AG09319 (cell line): ENCODE data around the gene PNKP.

ENCODE experiments used
- DNase-seq: peaks from one replicate; pipeline ENCODE4 v3.0.0-alpha.2; 2010; ENCODE audit warnings: low read depth; ENCODE audit errors: extremely low read depth
- TF ChIP-seq, protein P1 (sequence below): IDR thresholded peaks from 2 replicates; pipeline ENCODE4 v1.5.1; 2011; ENCODE audit warnings: low read depth, mild to moderate bottlenecking, inconsistent platforms, low read length, moderate library complexity

PNKP gene

DNA sequence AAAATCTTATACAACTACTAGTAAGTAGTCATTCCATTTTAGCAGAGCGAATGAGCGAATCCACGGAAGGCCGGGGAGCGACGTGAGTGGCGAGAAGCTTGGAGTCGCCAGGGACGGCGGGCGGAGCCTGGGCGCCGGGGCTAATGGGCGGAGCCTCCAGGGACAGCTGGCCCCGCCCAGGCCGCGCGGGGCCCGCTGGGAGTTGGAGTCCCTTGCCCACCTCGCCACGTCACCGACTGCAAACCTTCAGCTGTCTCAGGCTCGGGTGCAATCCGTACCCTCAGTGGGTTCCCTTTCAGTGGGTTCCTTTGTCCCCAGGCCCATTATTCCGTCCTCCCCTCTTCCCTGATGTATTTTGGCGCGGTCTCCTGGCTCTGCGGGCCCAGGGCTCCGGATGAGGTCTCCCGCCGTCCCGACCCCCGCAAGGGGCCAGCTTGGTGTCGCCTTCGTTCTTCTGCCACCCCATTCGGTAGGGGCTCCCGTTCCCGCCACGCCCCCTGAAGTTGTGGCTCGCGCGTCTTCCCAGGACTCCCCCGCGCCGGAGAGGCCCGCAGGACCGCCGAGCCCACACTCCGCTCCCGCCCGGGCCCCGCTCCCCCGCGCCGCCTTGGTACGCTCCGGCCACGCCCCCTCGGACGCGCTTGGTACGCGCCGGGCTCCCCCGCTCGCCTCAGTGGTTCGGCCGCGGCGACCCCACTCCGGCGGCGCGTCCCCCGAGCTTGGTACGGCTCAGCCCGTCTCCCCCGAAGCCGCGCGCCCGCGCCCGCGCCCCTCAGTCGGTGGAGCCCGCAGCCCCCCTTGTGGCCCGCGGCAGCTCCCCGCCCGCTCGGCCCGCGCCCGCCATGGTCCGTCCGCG, 16.7 kb downstream of the PNKP start, which contains the start of gene PTOV1:
TSS of gene PTOV1 (plus strand) at position 673 of the 856 bp plus-strand sequence.
- TF ChIP-seq, protein P1, sequence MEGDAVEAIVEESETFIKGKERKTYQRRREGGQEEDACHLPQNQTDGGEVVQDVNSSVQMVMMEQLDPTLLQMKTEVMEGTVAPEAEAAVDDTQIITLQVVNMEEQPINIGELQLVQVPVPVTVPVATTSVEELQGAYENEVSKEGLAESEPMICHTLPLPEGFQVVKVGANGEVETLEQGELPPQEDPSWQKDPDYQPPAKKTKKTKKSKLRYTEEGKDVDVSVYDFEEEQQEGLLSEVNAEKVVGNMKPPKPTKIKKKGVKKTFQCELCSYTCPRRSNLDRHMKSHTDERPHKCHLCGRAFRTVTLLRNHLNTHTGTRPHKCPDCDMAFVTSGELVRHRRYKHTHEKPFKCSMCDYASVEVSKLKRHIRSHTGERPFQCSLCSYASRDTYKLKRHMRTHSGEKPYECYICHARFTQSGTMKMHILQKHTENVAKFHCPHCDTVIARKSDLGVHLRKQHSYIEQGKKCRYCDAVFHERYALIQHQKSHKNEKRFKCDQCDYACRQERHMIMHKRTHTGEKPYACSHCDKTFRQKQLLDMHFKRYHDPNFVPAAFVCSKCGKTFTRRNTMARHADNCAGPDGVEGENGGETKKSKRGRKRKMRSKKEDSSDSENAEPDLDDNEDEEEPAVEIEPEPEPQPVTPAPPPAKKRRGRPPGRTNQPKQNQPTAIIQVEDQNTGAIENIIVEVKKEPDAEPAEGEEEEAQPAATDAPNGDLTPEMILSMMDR, result no peak
- peak; percentile 78 for DNase-seq

DNA sequence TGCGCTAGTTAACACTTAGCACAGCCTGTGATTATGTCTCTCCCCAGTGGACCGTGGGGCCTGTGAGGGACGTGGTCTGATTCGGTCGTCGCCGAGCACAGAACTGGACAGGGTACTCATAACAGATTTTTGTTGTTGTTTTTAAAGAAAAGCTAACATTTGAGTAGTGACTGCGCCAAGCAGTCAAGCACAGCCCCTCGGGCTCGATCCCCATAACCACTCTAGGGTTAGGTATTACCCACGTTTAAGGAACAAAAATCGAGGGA, 17.2 kb downstream of the PNKP start:
- TF ChIP-seq, protein P1, result no peak
- no peak for DNase-seq

DNA sequence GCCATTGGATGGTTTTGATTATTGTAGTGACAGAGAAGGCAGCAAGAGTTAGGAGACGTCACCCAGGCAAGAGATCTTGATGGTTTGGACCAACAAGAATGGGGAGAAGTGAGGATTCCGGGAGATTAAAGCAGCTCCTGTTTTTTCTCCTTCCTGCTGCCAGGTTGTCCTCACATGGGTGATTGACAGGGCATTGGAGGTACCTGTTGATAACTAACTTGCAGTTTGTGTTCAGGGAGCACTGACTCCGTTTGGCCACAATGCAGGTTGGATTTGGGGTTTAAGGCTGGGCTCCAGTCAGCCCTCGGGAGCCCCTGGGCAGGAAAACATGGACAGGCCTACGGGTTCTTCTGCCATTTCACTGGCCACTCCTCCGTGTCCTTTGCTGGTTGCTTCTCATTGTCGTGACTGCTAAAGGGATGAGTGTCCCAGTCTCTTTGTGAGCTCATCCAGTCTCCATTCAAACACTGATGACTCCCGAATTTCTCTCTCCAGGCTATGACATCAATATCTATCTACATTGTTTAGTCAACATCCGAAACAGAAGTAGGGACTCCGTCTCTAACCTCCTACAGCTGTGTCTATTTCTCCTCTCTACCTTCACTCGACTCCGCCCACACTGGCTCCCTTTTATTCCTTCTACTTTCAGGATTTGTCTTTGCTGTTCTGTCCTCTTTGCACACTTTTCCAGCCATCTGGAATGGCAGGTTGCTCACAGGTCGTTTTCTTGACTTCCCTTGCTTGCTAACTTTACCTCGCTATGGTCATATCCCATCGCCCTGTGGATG, 17.7 kb downstream of the PNKP start:
- no peak for DNase-seq
- TF ChIP-seq, protein P1, result no peak

GRCh38 chr19:49848938-49849337, 18.4 kb downstream of the PNKP start:
- no peak for DNase-seq
- TF ChIP-seq, protein P1, result no peak

GRCh38 chr19:49847731-49848696, 19.4 kb downstream of the PNKP start:
- no peak for DNase-seq
- TF ChIP-seq, protein P1, result no peak

DNA sequence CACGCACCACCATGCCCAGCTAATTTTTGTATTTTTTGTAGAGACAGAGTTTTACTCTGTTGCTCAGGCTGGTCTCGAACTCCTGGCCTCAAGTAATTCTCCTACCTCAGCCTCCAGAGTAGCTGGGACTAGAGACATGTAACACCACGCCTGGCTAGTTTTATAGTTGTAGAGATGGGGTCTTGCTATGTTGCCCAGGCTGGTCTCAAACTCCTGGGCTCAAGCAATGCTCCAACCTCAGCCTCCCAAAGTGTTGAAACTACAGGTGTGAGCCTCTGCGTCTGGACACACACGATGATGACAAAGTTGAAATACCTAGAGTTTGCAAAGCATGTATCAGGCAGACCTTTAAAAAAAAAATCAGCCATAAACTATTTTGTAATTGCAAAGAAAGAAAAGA, 21.0 kb downstream of the PNKP start:
- TF ChIP-seq, protein P1, result no peak
- no peak for DNase-seq
